BLaER1 treated with 17β-estradiol and CSF1 and Interleukin-3, amounts not matched to agents 10 nM and 100 nM (cell line): Measurements from ENCODE around the gene CACNG4.

Experiments used
- H3K27ac ChIP-seq, 11 experiments: shearing (Covaris generic); formaldehyde crosslinking; 2 replicates each; pipeline ENCODE4 v1.8.1; 2022
- H3K27me3 ChIP-seq, 11 experiments: shearing (Covaris generic); formaldehyde crosslinking; 2 replicates each; pipeline ENCODE4 v1.8.1; 2022
- H3K36me3 ChIP-seq, 11 experiments: shearing (Covaris generic); formaldehyde crosslinking; 2 replicates each; pipeline ENCODE4 v1.8.1; 2022
- H3K4me1 ChIP-seq, 10 experiments: shearing (Covaris generic); formaldehyde crosslinking; 2 replicates each; pipeline ENCODE4 v1.8.1; 2022
- H3K4me2 ChIP-seq, 11 experiments: shearing (Covaris generic); formaldehyde crosslinking; 2 replicates each; pipeline ENCODE4 v1.8.1; 2022
- H3K4me3 ChIP-seq, 10 experiments: shearing (Covaris generic); formaldehyde crosslinking; 2 replicates each; pipeline ENCODE4 v1.8.1; 2022
- H3K9ac ChIP-seq, 11 experiments: shearing (Covaris generic); formaldehyde crosslinking; 2 replicates each; pipeline ENCODE4 v1.8.1; 2022
- H3K9me3 ChIP-seq, 11 experiments: shearing (Covaris generic); formaldehyde crosslinking; replicated peaks in 1 of 11; 2 replicates each; pipeline ENCODE4 v1.8.1; 2022
- H4K20me1 ChIP-seq, 11 experiments: shearing (Covaris generic); formaldehyde crosslinking; 2 replicates each; pipeline ENCODE4 v1.8.1; 2022
- Cebpa-rat ChIP-seq, 11 experiments: shearing (Covaris generic); IDR thresholded peaks; 2 replicates each; pipeline ENCODE4 v1.8.1; 2022

The CACNG4 gene

GRCh38 chr17:67019809-67020208 is 55.3 kb downstream of the CACNG4 start:
- Histone ChIP-seq H3K4me3 (no peak overlapping the region), H3K9ac (no peak overlapping the region), H3K4me1 (peaks cover 0 to 10% (median 6%) of the 10 kb centered on the region in 10 experiments; a peak in 9 of 20 replicates), H3K36me3 (no peaks in the 10 kb centered on the region), H3K4me2 (no peak overlapping the region), H3K27ac (no peak overlapping the region), H4K20me1 (no peaks in the 10 kb centered on the region), H3K9me3 (no peaks in the 10 kb centered on the region), H3K27me3 (no peaks in the 10 kb centered on the region)
- TF ChIP-seq Cebpa-rat (IDR thresholded peaks at IDR 0.05), result no peak

GRCh38 chr17:67020293-67020766 is 55.8 kb downstream of the CACNG4 start:
- Histone ChIP-seq H3K9ac (no peak overlapping the region), H3K9me3 (no peaks in the 10 kb centered on the region), H3K4me1 (peaks cover 0 to 10% (median 6%) of the 10 kb centered on the region in 10 experiments; a peak in 9 of 20 replicates), H3K4me3 (no peak overlapping the region), H4K20me1 (no peaks in the 10 kb centered on the region), H3K27ac (no peak overlapping the region), H3K27me3 (no peaks in the 10 kb centered on the region), H3K36me3 (no peaks in the 10 kb centered on the region), H3K4me2 (no peak overlapping the region)
- no peak for TF ChIP-seq Cebpa-rat (IDR thresholded peaks at IDR 0.05)

DNA sequence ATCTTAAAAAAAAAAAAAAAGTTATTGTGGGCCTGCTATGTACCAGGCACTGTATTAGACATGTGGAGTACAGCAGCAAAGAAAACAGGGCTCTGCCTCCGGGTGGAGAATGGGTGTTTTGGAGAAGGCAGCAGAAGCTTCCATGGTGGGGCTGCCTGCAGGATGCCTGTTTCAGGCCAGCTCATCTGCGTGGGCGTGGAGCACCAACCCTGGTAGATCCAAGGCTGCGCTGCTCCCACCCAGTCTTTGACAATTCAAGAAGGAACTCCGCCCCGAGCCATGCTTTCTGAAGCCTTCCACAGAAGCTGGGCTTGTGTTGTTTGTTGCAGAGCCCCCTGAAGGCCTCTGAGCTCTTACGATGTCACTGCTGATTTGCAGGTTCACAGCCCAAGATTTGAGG is 56.7 kb downstream of the CACNG4 start:
- H3K9ac ChIP-seq, result no peak overlapping the region
- H3K4me1 ChIP-seq, result peaks cover 0 to 10% (median 6%) of the 10 kb centered on the region in 10 experiments; a peak in 9 of 20 replicates
- no peak for TF ChIP-seq Cebpa-rat (IDR thresholded peaks at IDR 0.05)
- no peaks in the 10 kb centered on the region for H3K9me3 ChIP-seq
- H3K27me3 ChIP-seq, result no peaks in the 10 kb centered on the region
- H4K20me1 ChIP-seq, result no peaks in the 10 kb centered on the region
- no peak overlapping the region for H3K4me3 ChIP-seq
- H3K4me2 ChIP-seq, result no peak overlapping the region; a peak in 1 of 22 replicates
- no peak overlapping the region for H3K27ac ChIP-seq
- H3K36me3 ChIP-seq, result no peaks in the 10 kb centered on the region

DNA sequence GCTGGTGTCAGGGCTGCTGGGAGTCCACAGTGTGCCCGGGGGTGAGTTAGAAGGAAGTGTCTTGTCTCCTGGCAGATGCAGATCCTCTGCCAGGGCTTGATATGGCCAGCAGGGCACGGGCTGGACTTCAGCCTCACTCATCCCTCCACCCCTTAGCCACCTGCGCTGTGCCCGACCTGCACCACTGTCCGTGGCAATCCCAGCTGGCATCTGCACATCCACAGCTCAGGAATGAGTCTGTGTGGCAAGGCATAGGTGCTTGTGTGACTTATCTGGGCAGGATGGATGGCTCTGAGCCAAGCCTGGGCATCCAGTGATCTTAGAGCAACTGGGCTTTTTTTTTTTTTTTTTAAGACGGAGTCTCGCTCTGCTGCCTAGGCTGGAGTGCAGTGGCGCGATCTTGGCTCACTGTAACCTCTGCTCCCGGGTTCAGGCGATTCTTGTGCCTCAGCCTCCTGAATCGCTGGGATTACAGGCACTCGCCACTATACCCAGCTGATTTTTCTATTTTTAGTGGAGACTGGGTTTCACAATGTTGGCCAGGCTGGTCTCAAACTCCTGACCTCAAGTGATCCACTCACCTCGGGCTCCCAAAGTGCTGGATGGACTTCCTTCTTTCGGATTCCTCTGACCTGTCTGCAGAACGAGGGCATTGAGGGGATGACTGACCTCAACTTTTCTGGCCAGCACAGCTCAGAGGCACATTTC is 57.4 kb downstream of the CACNG4 start:
- Histone ChIP-seq H3K4me2 (no peak overlapping the region), H3K9ac (no peak overlapping the region), H3K27ac (no peak overlapping the region), H3K4me1 (peaks cover 0 to 10% (median 6%) of the 10 kb centered on the region in 10 experiments; a peak in 9 of 20 replicates), H3K9me3 (no peaks in the 10 kb centered on the region), H3K4me3 (no peak overlapping the region), H4K20me1 (no peaks in the 10 kb centered on the region), H3K36me3 (no peaks in the 10 kb centered on the region), H3K27me3 (no peaks in the 10 kb centered on the region)
- TF ChIP-seq Cebpa-rat (IDR thresholded peaks at IDR 0.05), result no peak

DNA sequence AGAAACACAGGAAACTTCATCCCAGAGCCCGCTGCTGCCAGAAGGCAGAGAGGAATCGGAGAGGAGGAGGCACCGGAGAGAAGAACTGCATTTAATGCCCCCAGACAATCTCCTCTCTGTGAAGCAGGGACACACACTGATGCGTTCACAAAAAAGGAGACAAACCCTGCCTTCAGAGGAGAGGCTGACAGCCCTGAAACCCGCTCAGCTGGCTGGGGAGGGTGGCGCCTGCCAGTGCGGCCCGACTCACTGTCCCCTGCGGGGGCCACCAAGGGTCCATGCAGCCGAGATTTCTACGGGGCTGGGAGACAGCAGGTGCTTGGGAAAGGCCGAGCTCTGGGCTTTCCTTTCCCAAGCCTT is 57.9 kb downstream of the CACNG4 start:
- H3K9ac ChIP-seq, result no peak overlapping the region
- H4K20me1 ChIP-seq, result no peaks in the 10 kb centered on the region
- H3K27ac ChIP-seq, result no peak overlapping the region
- no peaks in the 10 kb centered on the region for H3K27me3 ChIP-seq
- H3K36me3 ChIP-seq, result no peaks in the 10 kb centered on the region
- H3K4me1 ChIP-seq, result peaks cover 0 to 10% (median 6%) of the 10 kb centered on the region in 10 experiments; a peak in 9 of 20 replicates
- H3K4me3 ChIP-seq, result no peak overlapping the region
- no peak overlapping the region for H3K4me2 ChIP-seq
- TF ChIP-seq Cebpa-rat (IDR thresholded peaks at IDR 0.05), result no peak
- no peaks in the 10 kb centered on the region for H3K9me3 ChIP-seq

GRCh38 chr17:67024736-67025135 is 60.2 kb downstream of the CACNG4 start:
- Histone ChIP-seq H3K4me3 (no peak overlapping the region), H3K36me3 (no peaks in the 10 kb centered on the region), H3K27me3 (no peaks in the 10 kb centered on the region), H3K4me1 (peaks cover 0 to 9% (median 0%) of the 10 kb centered on the region in 10 experiments; a peak in 4 of 20 replicates), H3K4me2 (no peak overlapping the region), H4K20me1 (no peaks in the 10 kb centered on the region), H3K27ac (no peak overlapping the region), H3K9me3 (no peaks in the 10 kb centered on the region), H3K9ac (no peak overlapping the region)
- TF ChIP-seq Cebpa-rat (IDR thresholded peaks at IDR 0.05), result no peak

DNA sequence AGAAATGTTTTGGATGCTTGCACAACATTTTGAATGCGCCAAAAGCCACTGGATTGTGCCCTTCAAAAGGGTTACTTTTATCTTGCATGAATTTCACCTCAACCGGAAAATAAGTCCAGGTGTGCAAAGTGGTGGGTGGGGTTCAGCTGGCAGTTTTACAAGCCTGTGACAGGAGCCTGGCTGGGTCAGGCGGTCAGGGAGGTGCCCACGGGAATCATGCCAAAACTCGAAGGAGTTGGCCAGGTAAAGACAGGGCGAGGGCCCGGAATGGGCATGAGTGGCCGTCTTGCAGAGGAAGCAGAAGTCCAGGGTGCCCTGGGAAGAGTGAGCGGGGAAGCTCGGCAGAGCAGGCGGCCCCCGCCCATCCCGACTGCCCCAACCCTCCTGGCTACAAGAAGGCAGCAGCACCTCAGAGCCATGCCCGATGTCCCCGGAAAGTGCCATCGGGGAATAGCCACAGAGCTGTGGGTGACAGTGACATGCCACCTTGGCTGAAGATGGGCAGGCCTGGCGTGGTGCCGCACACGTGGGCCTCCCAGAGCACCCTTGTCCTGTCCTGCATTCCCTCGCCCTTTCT is 60.8 kb downstream of the CACNG4 start:
- Histone ChIP-seq H3K36me3 (no peaks in the 10 kb centered on the region), H3K9ac (no peak overlapping the region), H3K4me3 (no peak overlapping the region), H4K20me1 (no peaks in the 10 kb centered on the region), H3K4me1 (peaks cover 0 to 9% (median 0%) of the 10 kb centered on the region in 10 experiments; a peak in 4 of 20 replicates), H3K27ac (no peak overlapping the region), H3K27me3 (no peaks in the 10 kb centered on the region), H3K9me3 (no peaks in the 10 kb centered on the region), H3K4me2 (no peak overlapping the region)
- no peak for TF ChIP-seq Cebpa-rat (IDR thresholded peaks at IDR 0.05)

DNA sequence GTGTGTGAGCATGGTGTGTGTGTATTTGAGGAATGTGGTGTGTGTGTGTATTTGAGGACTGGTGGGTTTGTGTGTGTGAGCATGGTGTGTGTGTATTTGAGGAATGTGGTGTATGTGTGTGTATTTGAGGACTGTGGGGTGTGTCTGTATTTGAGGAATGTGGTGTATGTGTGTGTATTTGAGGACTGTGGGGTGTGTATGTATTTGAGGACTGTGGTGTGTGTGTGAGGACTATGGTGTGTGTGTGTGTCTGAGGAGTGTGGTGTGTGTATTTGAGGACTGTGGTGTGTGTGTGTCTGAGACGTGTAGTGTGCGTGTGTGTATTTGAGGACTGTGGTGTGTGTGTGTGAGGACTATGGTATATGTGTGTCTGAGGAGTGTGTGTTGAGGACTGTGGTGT is 61.8 kb downstream of the CACNG4 start:
- H3K27ac ChIP-seq, result no peak overlapping the region
- no peaks in the 10 kb centered on the region for H3K27me3 ChIP-seq
- no peaks in the 10 kb centered on the region for H4K20me1 ChIP-seq
- H3K4me2 ChIP-seq, result no peak overlapping the region
- H3K9me3 ChIP-seq, result no peaks in the 10 kb centered on the region
- TF ChIP-seq Cebpa-rat (IDR thresholded peaks at IDR 0.05), result no peak
- no peaks in the 10 kb centered on the region for H3K36me3 ChIP-seq
- H3K4me3 ChIP-seq, result no peak overlapping the region
- no peak overlapping the region for H3K9ac ChIP-seq
- peaks cover 0 to 5% (median 0%) of the 10 kb centered on the region in 10 experiments; a peak in 4 of 20 replicates for H3K4me1 ChIP-seq

- no peak overlapping the region for H3K4me2 ChIP-seq
- no peak overlapping the region for H3K27ac ChIP-seq
- H3K4me1 ChIP-seq, result peaks cover 0 to 5% (median 0%) of the 10 kb centered on the region in 10 experiments; a peak in 3 of 20 replicates
- no peaks in the 10 kb centered on the region for H3K27me3 ChIP-seq
- H4K20me1 ChIP-seq, result no peaks in the 10 kb centered on the region
- no peak overlapping the region for H3K4me3 ChIP-seq
- no peaks in the 10 kb centered on the region for H3K36me3 ChIP-seq
- no peaks in the 10 kb centered on the region for H3K9me3 ChIP-seq
- no peak for TF ChIP-seq Cebpa-rat (IDR thresholded peaks at IDR 0.05)
- no peak overlapping the region for H3K9ac ChIP-seq
These were observed 62.6 kb downstream of the CACNG4 start for GRCh38 chr17:67027031-67027628.
